Esophagus squamous epithelium (tissue), 4 donors: ENCODE results near the gene LMNTD1.

ENCODE experiments used
- CTCF ChIP-seq, 6 experiments: fragments of 450-650 bp in 4 of 6; fragments of 200-600 bp in 2 of 6; sonication (generic) in 2 of 6; IDR thresholded peaks; one replicate each; pipeline ENCODE4 v1.5.1; 2016 to 2019; ENCODE audit warnings: antibody characterized with exemption in 6 of 6, mild to moderate bottlenecking in 4 of 6, moderate library complexity in 4 of 6
- POLR2A ChIP-seq, 4 donors: fragments of 450-650 bp; IDR thresholded peaks; one replicate each; pipeline ENCODE4 v1.6.1; 2017; ENCODE audit warnings: antibody characterized with exemption in 4 of 4, mild to moderate bottlenecking in 4 of 4, moderate library complexity in 3 of 4

- no peak for TF ChIP-seq CTCF (IDR thresholded peaks at IDR 0.05)
- no peak for TF ChIP-seq POLR2A (IDR thresholded peaks at IDR 0.05)
Observed at GRCh38 chr12:25502118-25502517, 51.0 kb downstream of the LMNTD1 start.
